NCI-H526 treated with DMSO at 0.1 percent for 48 hours (cell line): Measurements from ENCODE around the gene TFPI.

ENCODE experiments used
- DNase-seq: peaks from one replicate; lab custom pipeline; 2025; lab: John Stamatoyannopoulos, UW

The TFPI gene

GRCh38 chr2:187462839-187463238 is 91.4 kb downstream of the TFPI start:
- DNase-seq: no peak

GRCh38 chr2:187461294-187462261 is 92.7 kb downstream of the TFPI start:
- DNase-seq: no peak

DNA sequence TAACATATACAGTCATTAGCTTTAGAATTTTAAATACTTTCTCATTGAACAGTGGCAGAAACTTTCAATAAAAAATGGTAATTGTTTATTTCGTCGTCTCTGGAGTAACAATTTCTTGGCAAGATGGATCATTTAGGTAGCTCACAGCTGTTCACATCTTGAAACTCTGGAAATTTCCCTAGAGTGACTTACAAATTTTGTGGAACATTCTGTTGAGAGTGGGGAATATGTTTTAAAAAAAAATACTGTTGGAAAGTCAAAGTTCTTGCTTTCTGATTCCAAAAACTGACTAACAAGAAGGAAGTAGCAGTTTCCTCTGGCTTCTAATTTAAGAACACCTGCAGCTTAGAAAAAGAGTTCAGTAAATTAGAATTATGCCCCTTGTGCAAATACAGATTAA is 95.0 kb downstream of the TFPI start:
- no peak for DNase-seq

GRCh38 chr2:187453078-187453641 is 101.1 kb downstream of the TFPI start:
- DNase-seq: peak; percentile 8

DNA sequence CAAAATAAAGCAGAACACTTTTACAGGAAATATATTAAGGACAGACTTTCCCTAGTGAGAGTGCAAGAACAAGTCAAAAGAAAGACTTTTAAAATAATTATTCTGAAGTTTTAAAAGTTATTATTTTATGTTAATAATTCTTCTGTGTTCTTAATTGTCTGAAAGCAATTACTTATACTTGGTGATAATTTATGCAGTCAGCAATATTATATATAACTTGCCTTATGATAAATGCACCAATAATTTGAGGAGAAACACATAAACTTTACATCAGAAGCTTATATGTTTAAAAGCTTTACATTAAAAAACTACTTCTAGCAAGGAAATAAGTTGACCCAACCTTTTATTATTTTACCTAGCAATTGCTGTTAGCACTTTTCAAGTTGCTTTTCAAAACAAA is 102.7 kb downstream of the TFPI start:
- DNase-seq: no peak

DNA sequence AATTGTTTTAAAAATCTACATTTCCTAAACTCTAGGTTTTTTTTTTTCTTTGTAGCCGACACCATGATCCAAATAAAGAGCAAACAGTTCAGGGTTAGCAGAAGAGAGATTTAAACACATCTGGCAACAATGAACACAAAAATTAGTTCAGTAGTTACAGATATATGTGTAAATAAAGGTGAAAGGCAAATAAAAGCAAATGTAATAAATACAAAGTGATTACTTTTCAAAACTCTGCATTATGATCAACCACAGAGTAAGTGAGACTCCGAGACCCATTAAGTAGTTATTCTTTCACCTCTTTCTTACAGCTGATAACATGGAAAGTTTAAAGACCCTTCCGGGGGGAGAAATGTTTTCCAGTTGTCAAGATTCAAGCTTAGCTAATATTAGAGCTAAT is 106.9 kb downstream of the TFPI start:
- DNase-seq: no peak

- no peak for DNase-seq
Measured at GRCh38 chr2:187446711-187447110, 107.5 kb downstream of the TFPI start.

DNA sequence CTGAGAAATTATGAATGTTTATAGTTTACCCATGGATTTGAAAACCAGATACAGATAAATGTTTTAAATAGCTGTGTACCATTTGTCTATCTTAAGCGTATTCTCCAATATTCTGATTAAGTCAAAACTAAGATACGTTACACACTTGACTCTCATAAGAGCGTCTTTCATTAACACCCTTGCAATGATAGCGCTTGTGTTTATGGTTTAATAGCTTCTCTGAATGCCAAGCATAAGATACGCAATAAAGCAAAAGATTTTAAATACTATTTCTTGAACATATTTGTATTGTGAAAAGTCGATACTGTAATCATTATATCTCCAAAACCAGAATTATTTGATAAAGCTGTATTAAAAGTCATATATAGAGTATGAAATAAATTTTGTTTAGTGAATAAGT is 109.2 kb downstream of the TFPI start:
- DNase-seq: no peak

DNA sequence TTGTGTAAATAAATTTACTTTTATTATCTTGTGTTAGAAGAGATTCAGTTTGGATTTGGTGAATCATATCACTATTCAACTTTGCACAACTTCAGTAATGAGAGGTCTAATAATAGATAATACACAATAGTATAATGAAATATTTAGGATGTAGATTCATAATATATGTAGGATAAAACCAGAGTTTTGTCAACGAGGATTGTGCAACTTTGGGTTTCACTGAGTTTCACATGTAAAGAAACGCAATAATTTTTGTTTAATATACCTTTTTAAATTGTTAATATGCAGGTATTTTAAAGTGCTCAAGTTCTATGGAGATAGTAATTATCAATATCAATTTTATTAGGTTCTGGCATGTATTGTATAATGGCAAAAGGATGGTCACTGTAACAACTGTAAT is 111.5 kb downstream of the TFPI start:
- DNase-seq: no peak

DNA sequence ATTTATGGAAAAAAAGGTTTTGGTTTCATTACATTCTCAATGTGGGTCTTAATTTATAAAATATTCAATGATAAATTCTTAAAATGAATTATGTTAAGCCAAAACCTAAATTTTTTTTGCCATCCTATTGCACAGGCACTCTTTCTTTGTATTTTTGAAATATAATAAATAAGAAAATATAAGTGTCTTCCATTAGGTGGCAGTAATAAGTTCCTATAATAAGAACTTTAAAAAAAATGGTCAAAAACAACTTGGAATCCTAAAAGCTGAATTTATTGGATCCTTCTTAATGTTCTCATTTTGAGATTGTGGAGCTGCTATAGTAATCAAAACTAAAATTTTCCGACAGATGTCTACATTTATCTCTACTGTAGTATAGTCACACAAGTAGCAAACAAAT is 111.9 kb downstream of the TFPI start:
- DNase-seq: no peak

- no peak for DNase-seq
Measured at GRCh38 chr2:187440101-187440675, 114.0 kb downstream of the TFPI start.

DNA sequence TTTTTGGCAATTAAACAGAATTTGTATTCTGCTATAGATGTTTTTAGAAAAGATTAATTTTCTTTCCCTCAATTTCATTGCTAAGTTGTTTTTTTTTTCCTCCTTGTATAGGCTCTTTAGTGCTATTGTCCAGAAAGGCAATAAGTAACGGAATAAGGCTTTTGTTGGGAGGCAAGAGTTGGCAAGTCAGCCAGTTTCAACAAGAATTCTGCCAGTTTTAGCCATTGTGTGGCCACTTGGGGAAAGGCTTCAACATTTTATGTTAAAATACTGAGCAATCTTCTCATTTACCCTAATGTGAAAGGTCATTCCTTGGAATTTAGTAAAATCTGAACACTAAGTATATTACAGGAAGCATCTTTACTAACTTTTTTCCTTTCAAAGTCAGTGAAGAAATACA is 115.8 kb downstream of the TFPI start:
- no peak for DNase-seq

DNA sequence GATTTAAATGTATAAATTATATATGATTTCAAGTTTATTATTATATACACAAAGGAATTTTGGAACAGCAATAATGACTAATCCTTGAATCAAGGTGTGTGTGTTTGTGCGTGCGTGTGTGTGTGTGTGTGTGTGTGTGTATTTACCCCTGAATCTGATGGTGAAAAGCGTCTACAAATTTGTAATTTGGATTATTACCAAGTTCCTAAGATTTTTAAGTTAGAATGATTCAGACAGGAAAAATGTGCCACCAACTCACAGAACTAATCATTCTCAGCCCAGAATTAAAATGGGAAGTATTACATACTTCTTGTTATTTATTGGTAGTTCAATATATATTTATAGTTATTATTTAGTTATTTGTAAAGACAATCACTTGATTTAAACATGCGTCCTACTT is 118.5 kb downstream of the TFPI start:
- no peak for DNase-seq

- no peak for DNase-seq
Measured at GRCh38 chr2:187435078-187435477, 119.2 kb downstream of the TFPI start.

GRCh38 chr2:187434342-187434785 is 119.9 kb downstream of the TFPI start:
- DNase-seq: no peak

DNA sequence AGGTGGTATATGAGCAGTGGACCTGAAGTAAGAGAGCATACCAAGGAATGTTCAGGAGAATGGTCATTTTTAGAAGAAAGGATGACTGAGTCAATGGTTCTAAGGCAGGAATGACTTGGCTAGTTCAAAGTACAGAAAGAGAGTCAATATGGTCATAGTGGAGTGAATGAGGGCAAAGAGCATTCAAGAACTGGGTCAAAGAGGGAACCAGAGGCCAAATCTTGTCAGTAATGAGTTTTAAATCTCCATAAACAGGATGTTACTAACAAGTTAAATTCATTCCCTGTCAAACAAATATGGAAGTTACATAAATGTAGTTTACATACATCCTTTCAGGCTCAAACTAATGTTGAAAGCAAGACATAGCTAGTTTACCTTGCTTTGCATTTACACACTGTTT is 122.3 kb downstream of the TFPI start:
- DNase-seq: no peak

- no peak for DNase-seq
Measured at GRCh38 chr2:187429989-187430388, 124.2 kb downstream of the TFPI start.

GRCh38 chr2:187424146-187424545 is 130.1 kb downstream of the TFPI start:
- no peak for DNase-seq

DNA sequence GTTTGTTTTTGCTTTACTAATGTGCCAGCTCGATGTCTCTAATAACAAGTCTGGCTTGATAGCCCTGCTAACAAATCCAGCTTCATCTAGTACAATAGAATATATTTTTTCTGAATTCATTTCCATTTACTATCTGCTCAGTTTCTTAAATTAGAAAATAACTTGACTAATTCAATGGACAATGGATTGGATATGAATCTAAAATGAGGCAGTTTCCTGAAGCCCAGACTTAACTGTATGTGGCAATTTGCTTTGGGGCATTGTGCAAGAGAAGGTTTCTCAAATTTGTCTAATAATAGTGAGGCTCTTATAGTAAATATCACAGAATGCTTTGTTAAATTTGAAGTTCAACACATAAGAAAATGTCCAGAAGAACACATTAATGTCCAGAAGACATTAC is 132.0 kb downstream of the TFPI start:
- DNase-seq: no peak

DNA sequence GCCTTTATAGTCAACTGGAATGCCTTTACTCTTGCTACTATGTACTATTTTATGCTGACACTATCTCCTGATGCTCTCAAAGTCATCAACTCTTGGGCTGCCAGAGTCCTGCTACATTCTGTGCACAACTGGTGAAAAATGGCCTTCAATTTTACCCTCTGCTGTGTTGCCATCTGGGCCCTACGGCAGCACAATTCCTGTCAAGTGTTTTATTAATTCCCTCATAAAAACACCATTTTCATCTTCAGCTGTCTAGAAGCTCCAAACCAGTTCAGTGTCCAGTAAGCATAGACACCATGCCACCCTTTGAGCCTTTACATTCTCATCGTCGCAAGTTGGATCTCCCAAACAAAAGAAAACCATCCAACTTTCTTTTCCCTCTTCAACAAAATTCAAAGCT is 132.7 kb downstream of the TFPI start:
- no peak for DNase-seq

- no peak for DNase-seq
Measured at GRCh38 chr2:187419808-187420207, 134.4 kb downstream of the TFPI start.

DNA sequence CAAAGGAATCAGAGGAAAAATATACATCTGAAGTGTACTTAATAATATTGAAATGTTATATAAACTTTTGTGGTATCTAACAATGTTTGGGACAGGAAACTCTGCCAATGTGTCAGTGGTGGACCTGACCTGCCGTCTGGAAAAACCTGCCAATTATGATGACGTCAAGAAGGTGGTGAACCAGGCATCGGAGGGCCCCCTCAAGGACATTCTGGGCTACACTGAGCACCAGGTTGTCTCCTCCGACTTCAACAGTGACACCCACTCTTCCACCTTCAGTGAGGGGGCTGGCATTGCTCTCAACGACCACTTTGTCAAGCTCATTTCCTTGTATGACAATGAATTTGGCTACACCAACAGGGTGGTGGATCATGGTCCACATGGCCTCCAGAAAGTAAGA is 138.8 kb downstream of the TFPI start:
- DNase-seq: no peak
